GM13976 (cell line): ENCODE measurements around the gene USP2.

Experiments
- DNase-seq: peaks from one replicate; pipeline ENCODE4 v3.0.0; 2012; ENCODE audit warnings: low spot score
- in situ Hi-C: fragments of 300-500 bp; cut with MboI; formaldehyde crosslinking; loops from one replicate; pipeline ENCODE4 v1.12.0; 2022; ENCODE audit warnings: low sequenced_read_pairs, mixed read lengths, inconsistent platforms; ENCODE audit not compliant: unreplicated experiment
- TF ChIP-seq, protein P1 (sequence below): IDR thresholded peaks from 2 replicates; pipeline ENCODE4 v1.5.1; 2012; ENCODE audit warnings: borderline replicate concordance, mild to moderate bottlenecking; ENCODE audit not compliant: insufficient read depth; ENCODE audit errors: extremely low read depth, missing control alignments, control extremely low read depth

USP2 gene

DNA sequence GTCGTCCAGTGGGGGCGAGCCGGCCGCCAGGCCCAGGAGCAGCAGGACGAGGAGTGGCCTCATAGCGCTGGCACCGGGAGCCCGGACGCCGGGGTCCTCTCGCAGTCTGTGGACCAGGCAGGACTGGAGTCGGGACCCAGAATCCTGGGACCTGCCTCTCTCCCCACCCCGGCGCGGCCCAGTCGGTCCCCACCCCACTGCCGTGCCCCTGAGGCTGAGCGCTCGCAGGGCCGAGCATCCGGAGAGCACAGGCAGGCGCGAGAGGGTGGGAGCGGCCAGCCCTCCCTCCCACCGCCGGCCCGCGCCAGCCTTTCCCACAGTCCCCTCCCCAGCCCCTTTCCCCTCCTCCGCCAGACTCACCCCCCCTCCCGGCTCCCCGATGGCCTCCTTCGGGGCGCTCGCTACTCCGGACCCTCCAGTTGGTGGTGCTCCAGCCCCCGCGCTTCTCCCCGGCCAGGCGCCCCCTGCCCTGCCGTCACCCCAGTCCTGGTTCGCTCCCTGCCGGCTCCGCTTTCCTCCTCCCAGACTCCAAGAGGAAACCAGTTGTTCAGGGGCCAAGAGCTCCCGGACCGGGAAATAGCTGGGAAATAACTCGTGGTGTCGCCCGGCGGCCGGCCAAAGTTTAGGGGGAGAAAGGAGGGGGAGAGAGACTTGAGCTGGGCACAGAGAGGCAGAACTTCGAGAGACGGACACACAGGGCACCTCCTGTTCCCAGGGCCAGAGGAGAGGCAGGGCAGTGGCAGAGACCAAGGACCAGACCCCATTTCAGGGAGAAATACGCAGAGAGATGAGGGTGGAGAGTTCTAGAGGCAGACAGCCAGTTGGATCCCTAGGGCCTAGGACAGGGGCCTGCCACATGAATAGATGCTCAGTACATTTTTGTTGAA is 40.9 kb downstream of the USP2 start, which contains the start of gene C1QTNF5:
Gene C1QTNF5, minus strand, starts transcription at position 549 of the 887 bp plus-strand sequence. Its CDS starts 486 bp downstream, at position 63.
- DNase-seq: no peak
- TF ChIP-seq, protein P1, sequence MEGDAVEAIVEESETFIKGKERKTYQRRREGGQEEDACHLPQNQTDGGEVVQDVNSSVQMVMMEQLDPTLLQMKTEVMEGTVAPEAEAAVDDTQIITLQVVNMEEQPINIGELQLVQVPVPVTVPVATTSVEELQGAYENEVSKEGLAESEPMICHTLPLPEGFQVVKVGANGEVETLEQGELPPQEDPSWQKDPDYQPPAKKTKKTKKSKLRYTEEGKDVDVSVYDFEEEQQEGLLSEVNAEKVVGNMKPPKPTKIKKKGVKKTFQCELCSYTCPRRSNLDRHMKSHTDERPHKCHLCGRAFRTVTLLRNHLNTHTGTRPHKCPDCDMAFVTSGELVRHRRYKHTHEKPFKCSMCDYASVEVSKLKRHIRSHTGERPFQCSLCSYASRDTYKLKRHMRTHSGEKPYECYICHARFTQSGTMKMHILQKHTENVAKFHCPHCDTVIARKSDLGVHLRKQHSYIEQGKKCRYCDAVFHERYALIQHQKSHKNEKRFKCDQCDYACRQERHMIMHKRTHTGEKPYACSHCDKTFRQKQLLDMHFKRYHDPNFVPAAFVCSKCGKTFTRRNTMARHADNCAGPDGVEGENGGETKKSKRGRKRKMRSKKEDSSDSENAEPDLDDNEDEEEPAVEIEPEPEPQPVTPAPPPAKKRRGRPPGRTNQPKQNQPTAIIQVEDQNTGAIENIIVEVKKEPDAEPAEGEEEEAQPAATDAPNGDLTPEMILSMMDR: no peak
- in situ Hi-C loops: no loop called here

DNA sequence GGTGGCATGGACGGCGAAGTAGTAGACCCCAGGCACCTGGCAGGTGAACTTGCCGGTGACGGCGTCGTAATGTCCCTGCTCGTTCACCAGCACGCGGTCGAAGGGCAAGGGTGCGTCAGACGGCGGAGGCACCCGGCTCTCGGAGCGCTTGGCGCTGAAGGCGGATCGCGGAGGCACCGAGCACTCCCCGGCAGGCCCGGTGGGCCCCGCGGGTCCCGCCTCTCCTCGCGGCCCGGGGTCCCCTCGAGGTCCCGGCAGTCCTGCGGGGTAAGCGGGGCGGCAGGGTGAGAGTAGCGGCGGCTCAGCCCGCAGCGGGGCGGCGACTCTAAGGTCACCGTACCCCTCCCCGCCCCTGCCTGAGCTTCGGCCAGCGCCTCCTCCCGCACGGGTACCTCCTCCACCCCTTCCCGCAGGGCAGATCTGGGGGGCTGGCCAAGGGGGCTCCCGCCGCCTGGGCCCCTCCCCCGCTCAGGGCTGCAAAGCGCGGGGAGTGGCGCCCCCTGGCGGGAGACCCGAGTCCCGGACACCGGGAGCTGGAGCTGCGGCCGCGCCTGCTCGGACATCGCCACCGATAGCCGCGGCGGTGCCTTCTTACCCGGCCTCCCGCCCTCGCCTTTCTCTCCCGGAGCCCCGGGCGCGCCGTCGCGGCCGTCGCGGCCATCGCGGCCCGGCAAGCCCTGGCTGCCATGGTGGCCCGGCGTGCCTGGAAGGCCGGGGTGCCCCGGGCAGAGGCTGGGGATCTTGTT is 41.7 kb downstream of the USP2 start:
- in situ Hi-C loops: no loop called here
- TF ChIP-seq, protein P1: peak; percentile 80
- DNase-seq: peak; percentile 88

DNA sequence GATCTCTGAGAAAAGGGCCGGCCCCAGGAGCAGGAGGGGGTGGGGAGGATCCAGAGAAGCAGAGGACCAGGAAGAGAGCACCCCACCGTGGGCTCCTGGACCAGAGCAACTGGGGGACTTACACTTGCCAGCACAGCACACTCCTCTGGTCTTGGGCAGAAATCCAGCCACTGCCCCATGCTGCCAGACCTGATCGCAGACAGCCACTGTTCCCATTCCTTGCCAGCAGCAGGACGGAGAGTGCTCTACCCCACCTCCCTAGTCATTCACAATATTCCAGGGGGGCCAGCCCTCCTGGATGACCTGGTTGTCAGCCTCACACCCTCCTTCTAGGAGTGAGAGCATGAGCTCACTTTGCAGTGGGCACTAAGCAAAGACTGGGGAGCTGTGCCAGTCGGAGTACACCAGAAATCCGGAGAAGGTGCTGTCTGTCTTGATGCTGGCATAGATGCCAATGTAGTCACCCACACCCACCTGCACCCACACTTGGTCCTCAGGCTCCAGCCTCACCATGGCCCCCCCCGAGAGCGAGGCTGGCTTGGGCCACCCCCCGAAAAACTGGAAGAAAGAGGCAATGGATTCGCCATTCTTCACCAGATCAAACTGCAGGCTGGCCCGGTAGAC is 42.4 kb downstream of the USP2 start:
- in situ Hi-C loops: no loop called here
- TF ChIP-seq, protein P1: no peak
- DNase-seq: no peak

DNA sequence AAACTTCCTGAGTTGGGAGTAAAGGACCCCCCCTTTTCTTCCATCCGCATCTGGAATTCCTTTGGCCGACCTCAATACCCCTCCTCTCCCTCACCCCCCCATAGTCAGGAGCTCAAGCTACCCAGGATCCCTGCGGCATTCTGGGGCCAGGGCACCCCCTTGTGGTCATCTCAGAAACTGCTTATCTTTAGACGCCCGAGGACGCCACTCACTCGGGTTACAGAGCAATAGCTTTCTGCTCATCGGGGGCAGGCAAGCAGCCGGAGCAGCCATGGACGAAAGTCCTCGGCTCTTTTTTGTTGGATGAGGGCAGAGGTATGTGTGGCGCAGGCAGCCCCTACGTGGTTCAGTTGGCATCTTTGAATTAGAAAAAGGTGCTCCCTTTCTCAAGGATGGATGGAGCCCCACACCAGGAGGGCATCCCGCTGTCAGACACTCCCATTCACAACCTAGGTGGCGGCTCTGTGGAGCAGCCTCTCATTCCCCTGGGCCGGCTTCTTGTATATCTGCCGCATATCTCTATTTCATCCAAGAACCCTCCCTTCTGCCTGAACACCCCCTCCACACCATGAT is 43.1 kb downstream of the USP2 start:
- in situ Hi-C loops: no loop called here
- DNase-seq: peak; percentile 88
- TF ChIP-seq, protein P1: peak; percentile 69

DNA sequence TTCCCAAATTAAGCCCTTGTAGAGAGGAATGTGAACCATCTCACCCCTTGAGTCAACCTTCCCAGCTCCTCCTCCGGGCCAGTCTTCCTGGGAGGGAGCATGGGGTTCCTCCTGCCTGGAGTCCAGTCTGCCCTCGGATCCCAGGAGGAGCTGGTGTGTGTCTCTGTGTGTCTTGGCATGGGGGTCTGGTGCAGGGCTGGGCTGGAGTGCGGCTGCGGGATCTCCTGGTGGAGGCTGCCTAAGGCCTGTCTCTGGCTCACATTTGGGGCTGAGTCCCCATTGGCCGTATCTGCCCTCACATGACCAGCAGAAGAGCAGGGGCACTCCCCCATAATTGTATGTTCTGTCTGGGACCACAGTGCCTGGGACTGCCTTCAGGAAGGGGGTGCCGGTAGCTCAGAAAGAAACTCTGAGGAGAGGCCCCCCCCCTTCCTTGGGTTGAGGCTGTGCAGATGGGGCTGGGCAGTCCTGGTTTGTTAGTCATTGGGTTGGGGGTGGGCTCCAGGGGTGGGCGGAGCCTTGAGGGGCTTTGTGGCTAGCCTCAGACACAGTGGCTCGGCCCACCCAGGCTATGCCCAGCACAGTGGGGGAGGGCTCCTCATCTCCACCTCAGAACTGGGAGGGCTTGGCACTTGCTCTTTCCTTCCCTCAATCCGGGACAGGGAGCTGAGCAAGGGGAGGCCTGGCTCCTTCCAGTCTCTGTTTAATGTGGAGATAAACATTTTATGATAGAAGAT is 43.7 kb downstream of the USP2 start:
- TF ChIP-seq, protein P1: no peak
- DNase-seq: no peak
- in situ Hi-C loops: no loop called here

DNA sequence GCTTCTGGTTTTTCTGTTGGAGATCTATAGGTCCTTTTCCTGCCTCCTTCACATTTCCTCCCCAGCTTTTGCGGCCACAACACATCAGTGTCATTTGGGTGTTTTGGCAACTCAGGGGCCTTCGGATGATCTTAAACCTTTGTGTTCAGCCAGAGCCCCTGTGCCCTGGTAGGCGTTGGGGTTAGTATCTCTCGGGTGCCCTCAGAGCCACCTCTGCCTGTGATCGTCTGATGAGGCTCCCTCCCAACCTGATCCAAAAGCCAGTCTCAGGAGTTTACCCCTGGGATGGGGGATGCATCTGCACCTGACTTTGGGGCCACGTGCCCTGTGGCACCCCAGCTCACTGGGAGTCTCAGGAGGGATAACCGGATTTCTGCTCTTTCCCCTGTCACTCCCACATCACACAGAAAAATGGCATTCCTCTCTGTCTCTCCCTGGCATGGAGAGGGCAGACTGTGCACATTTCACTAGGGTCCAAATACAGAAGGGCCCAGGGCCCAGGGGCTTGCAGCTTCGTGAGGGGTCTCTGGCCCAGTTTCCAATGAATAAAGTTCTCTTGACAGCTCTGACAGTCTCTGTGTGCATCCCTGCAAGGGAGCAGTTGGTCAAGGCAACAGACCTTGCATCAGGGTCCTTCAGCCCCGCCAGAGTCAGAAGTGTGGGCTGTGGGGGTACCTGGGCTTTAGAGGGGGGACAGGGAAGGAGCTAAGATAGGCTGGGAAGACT is 44.6 kb downstream of the USP2 start:
- DNase-seq: no peak
- in situ Hi-C loops: no loop called here
- TF ChIP-seq, protein P1: no peak
